ENCODE data around the gene ZMYM3. TPM values are rescaled to one million over a fixed set of nuclear protein-coding genes. Genes with fewer than 3 reads are reported as not detected.

Gene ZMYM3
- total and polyA plus RNA-seq, 9 of the 15 experiments (the other 6 are each of a cell fraction or from before 2014, with no cell fraction given): 4.3 to 36.3 (median 16.8) TPM

DNA sequence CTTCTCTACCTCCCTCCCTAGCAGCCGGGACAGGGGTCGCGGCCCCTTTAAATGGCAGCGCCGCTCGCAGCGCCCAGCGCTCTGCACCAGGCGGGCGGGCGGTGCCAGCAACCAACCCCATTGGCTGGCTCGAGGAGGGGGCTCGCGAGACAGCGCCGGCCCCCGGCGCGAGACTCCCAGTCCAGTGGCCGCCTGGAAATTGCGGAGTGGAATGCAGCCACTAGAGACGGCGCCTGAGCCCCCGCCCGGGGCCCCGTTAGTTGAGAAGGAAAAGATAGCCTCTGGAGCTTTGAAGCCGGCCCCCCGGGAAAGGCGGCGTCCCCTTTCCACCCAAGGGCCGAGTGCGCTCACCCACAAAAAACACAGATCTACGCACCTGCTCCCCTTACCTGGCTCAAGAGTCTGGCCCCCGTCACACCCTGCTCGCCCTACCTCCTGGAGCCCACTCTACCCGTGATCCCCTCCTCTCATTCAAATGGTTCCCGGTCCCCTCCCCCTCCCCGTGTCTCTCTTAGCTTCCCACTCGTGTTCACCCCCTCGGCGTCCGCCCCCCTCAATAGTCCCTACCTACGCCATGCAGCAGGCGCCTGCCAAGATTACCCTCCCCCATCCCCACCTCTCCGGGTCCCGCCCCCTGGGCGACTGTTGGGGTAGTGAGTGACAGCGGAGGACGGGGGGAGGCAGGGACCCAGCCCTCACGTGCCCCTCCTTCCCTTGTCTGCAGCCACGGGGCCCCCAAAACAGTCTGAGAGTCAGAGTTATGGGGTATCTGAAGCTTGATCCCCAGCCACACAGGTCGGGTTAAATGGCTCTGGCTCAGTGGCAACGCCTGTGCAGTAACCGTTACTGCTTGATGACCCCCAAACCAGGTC is at the start of gene ZMYM3 (continued):
- TF ChIP-seq, protein P1, sequence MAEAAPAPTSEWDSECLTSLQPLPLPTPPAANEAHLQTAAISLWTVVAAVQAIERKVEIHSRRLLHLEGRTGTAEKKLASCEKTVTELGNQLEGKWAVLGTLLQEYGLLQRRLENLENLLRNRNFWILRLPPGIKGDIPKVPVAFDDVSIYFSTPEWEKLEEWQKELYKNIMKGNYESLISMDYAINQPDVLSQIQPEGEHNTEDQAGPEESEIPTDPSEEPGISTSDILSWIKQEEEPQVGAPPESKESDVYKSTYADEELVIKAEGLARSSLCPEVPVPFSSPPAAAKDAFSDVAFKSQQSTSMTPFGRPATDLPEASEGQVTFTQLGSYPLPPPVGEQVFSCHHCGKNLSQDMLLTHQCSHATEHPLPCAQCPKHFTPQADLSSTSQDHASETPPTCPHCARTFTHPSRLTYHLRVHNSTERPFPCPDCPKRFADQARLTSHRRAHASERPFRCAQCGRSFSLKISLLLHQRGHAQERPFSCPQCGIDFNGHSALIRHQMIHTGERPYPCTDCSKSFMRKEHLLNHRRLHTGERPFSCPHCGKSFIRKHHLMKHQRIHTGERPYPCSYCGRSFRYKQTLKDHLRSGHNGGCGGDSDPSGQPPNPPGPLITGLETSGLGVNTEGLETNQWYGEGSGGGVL (CRISPR knock-in tag; IDR thresholded peaks at IDR 0.05): no peak
- TF ChIP-seq CBX2 (IDR thresholded peaks at IDR 0.05; ENCODE audit: insufficient read depth, low read length, poor library complexity, severe bottlenecking) (no peak), ZFX (CRISPR knock-in tag; IDR thresholded peaks at IDR 0.05) (0 out of 2 replicates have a peak, but pooled peaks have one; percentile 31), TBP (optimal IDR thresholded peaks at IDR 0.05; ENCODE audit: low read depth, low read length) (peak; percentile 40), ARID1B (IDR thresholded peaks at IDR 0.05) (no peak), RBFOX2 (IDR thresholded peaks at IDR 0.05; ENCODE audit: low read depth, low read length) (peak; percentile 76), PPARD (CRISPR knock-in tag; IDR thresholded peaks at IDR 0.05) (no peak), POLR2G (IDR thresholded peaks at IDR 0.05; ENCODE audit: low read depth, low read length) (peak; percentile 78), HMG20A (CRISPR knock-in tag; conservative IDR thresholded peaks at IDR 0.05) (no peak), SIN3B (IDR thresholded peaks at IDR 0.05; ENCODE audit: low read depth) (no peak), CXXC5 (CRISPR knock-in tag; IDR thresholded peaks at IDR 0.05) (peak; percentile 80), HCFC1 (IDR thresholded peaks at IDR 0.05; ENCODE audit: low read depth, low read length) (0 out of 2 replicates have a peak, but pooled peaks have one; percentile 12)
- TF ChIP-seq, protein P2, sequence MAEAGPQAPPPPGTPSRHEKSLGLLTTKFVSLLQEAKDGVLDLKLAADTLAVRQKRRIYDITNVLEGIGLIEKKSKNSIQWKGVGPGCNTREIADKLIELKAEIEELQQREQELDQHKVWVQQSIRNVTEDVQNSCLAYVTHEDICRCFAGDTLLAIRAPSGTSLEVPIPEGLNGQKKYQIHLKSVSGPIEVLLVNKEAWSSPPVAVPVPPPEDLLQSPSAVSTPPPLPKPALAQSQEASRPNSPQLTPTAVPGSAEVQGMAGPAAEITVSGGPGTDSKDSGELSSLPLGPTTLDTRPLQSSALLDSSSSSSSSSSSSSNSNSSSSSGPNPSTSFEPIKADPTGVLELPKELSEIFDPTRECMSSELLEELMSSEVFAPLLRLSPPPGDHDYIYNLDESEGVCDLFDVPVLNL (CRISPR knock-in tag; IDR thresholded peaks at IDR 0.05; ENCODE audit: low read depth): no peak
- TF ChIP-seq, protein P3, sequence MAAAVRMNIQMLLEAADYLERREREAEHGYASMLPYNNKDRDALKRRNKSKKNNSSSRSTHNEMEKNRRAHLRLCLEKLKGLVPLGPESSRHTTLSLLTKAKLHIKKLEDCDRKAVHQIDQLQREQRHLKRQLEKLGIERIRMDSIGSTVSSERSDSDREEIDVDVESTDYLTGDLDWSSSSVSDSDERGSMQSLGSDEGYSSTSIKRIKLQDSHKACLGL (CRISPR knock-in tag; IDR thresholded peaks at IDR 0.05; ENCODE audit: borderline replicate concordance, poor library complexity, severe bottlenecking): no peak
- TF ChIP-seq, protein P4, sequence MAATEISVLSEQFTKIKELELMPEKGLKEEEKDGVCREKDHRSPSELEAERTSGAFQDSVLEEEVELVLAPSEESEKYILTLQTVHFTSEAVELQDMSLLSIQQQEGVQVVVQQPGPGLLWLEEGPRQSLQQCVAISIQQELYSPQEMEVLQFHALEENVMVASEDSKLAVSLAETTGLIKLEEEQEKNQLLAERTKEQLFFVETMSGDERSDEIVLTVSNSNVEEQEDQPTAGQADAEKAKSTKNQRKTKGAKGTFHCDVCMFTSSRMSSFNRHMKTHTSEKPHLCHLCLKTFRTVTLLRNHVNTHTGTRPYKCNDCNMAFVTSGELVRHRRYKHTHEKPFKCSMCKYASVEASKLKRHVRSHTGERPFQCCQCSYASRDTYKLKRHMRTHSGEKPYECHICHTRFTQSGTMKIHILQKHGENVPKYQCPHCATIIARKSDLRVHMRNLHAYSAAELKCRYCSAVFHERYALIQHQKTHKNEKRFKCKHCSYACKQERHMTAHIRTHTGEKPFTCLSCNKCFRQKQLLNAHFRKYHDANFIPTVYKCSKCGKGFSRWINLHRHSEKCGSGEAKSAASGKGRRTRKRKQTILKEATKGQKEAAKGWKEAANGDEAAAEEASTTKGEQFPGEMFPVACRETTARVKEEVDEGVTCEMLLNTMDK (IDR thresholded peaks at IDR 0.05; ENCODE audit: borderline replicate concordance, insufficient read depth, low read depth, low read length, poor library complexity, severe bottlenecking): no peak
- TF ChIP-seq, protein P5, sequence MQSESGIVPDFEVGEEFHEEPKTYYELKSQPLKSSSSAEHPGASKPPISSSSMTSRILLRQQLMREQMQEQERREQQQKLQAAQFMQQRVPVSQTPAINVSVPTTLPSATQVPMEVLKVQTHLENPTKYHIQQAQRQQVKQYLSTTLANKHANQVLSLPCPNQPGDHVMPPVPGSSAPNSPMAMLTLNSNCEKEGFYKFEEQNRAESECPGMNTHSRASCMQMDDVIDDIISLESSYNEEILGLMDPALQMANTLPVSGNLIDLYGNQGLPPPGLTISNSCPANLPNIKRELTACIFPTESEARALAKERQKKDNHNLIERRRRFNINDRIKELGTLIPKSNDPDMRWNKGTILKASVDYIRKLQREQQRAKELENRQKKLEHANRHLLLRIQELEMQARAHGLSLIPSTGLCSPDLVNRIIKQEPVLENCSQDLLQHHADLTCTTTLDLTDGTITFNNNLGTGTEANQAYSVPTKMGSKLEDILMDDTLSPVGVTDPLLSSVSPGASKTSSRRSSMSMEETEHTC (IDR thresholded peaks at IDR 0.05): no peak
- TF ChIP-seq, protein P6, sequence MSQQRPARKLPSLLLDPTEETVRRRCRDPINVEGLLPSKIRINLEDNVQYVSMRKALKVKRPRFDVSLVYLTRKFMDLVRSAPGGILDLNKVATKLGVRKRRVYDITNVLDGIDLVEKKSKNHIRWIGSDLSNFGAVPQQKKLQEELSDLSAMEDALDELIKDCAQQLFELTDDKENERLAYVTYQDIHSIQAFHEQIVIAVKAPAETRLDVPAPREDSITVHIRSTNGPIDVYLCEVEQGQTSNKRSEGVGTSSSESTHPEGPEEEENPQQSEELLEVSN (IDR thresholded peaks at IDR 0.05; ENCODE audit: borderline replicate concordance in 1 of 2, extremely low read depth in 1 of 2, insufficient read depth in 1 of 2, insufficient read length in 1 of 2, low read depth in 1 of 2, low read length in 1 of 2, poor library complexity in 1 of 2, severe bottlenecking in 1 of 2): peak in 1 of 2 experiments; percentile 51

Data from K562 (cell line).